Osteoblast (primary cell): Measurements from ENCODE around the gene KIF12. TPM values are rescaled to one million over a fixed set of nuclear protein-coding genes. Genes with fewer than 3 reads are reported as not detected.

Experiments used
- DNase-seq: peaks from one replicate; pipeline ENCODE4 v3.0.0; 2011; ENCODE audit warnings: low spot score, mixed read lengths; ENCODE audit not compliant: insufficient read length; ENCODE audit errors: missing footprints
- H2AFZ ChIP-seq: 2 replicates; pipeline ENCODE4 v1.6.0; 2011; ENCODE audit warnings: mild to moderate bottlenecking, low read length
- H3K27ac ChIP-seq: 2 replicates; pipeline ENCODE4 v1.5.1; 2011; ENCODE audit warnings: mild to moderate bottlenecking, low read depth, low read length, moderate library complexity
- H3K27me3 ChIP-seq: 2 replicates; pipeline ENCODE4 v1.6.0; 2012; ENCODE audit warnings: mild to moderate bottlenecking, control low read depth, inconsistent platforms, low read length, moderate library complexity; ENCODE audit not compliant: insufficient read depth
- H3K36me3 ChIP-seq: 2 replicates; pipeline ENCODE4 v1.5.1; 2011; ENCODE audit warnings: mild to moderate bottlenecking, low read length, control low read depth, moderate library complexity; ENCODE audit not compliant: insufficient read depth
- H3K4me1 ChIP-seq: 2 replicates; pipeline ENCODE4 v1.5.1; 2011; ENCODE audit warnings: mild to moderate bottlenecking, low read length, control low read depth, moderate library complexity; ENCODE audit not compliant: insufficient read depth
- H3K4me2 ChIP-seq: 2 replicates; pipeline ENCODE4 v1.6.0; 2011; ENCODE audit warnings: mild to moderate bottlenecking, low read length; ENCODE audit not compliant: insufficient read depth
- H3K4me3 ChIP-seq: fragments of 200-600 bp; sonication (generic); 3 replicates; pipeline ENCODE4 v1.5.1; 2012; ENCODE audit warnings: mild to moderate bottlenecking, low read length, inconsistent platforms; ENCODE audit not compliant: insufficient read depth
- H3K79me2 ChIP-seq: 2 replicates; pipeline ENCODE4 v1.6.0; 2012; ENCODE audit warnings: mild to moderate bottlenecking, low read length, control low read depth, inconsistent platforms; ENCODE audit not compliant: insufficient read depth
- H3K9me3 ChIP-seq: 2 replicates; pipeline ENCODE4 v1.5.1; 2011; ENCODE audit warnings: low read depth, low read length, control low read depth
- H4K20me1 ChIP-seq: 2 replicates; pipeline ENCODE4 v1.6.0; 2012; ENCODE audit warnings: mild to moderate bottlenecking, low read length, control low read depth; ENCODE audit not compliant: insufficient read depth
- total RNA-seq: library from RNA; depleted of rRNA; stranded (reverse); fragments of >200 nt; gene quantifications from 2 replicates; pipeline ENCODE4 v1.2.3, GENCODE V29; 2012
- TF ChIP-seq, protein P1 (sequence below): IDR thresholded peaks from 2 replicates; pipeline ENCODE4 v1.5.1; 2011; ENCODE audit warnings: mild to moderate bottlenecking, low read depth, low read length, moderate library complexity; ENCODE audit errors: extremely low read depth

KIF12 gene
- total RNA-seq, 1 donor = not detected

DNA sequence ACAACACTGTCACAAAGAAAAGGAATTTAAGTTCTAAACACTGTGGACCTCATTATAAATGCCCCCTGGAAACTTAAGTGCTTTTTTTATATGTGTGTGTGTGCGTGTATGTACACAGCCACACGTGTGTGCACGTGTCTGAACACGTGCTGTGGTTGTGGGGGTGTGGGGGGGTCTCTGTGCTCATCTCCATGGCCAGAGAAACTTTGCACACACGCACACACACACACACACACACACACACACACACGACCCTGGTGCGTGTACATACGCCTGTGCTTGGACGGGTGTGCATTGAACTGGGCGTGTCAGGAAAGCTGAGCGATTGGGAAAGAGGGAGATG lies 48.9 kb downstream of the KIF12 start:
- no peaks in the 10 kb centered on the region for H3K9me3 ChIP-seq
- TF ChIP-seq, protein P1, sequence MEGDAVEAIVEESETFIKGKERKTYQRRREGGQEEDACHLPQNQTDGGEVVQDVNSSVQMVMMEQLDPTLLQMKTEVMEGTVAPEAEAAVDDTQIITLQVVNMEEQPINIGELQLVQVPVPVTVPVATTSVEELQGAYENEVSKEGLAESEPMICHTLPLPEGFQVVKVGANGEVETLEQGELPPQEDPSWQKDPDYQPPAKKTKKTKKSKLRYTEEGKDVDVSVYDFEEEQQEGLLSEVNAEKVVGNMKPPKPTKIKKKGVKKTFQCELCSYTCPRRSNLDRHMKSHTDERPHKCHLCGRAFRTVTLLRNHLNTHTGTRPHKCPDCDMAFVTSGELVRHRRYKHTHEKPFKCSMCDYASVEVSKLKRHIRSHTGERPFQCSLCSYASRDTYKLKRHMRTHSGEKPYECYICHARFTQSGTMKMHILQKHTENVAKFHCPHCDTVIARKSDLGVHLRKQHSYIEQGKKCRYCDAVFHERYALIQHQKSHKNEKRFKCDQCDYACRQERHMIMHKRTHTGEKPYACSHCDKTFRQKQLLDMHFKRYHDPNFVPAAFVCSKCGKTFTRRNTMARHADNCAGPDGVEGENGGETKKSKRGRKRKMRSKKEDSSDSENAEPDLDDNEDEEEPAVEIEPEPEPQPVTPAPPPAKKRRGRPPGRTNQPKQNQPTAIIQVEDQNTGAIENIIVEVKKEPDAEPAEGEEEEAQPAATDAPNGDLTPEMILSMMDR = no peak
- peaks cover 36% of the 10 kb centered on the region for H3K36me3 ChIP-seq
- no peaks in the 10 kb centered on the region for H3K79me2 ChIP-seq
- no peak for DNase-seq
- no peaks in the 10 kb centered on the region for H4K20me1 ChIP-seq
- H3K4me2 ChIP-seq = no peak overlapping the region
- no peaks in the 10 kb centered on the region for H3K27me3 ChIP-seq
- no peaks in the 10 kb centered on the region for H3K4me1 ChIP-seq
- H2AFZ ChIP-seq = no peak overlapping the region
- H3K4me3 ChIP-seq = no peak overlapping the region
- no peak overlapping the region for H3K27ac ChIP-seq

DNA sequence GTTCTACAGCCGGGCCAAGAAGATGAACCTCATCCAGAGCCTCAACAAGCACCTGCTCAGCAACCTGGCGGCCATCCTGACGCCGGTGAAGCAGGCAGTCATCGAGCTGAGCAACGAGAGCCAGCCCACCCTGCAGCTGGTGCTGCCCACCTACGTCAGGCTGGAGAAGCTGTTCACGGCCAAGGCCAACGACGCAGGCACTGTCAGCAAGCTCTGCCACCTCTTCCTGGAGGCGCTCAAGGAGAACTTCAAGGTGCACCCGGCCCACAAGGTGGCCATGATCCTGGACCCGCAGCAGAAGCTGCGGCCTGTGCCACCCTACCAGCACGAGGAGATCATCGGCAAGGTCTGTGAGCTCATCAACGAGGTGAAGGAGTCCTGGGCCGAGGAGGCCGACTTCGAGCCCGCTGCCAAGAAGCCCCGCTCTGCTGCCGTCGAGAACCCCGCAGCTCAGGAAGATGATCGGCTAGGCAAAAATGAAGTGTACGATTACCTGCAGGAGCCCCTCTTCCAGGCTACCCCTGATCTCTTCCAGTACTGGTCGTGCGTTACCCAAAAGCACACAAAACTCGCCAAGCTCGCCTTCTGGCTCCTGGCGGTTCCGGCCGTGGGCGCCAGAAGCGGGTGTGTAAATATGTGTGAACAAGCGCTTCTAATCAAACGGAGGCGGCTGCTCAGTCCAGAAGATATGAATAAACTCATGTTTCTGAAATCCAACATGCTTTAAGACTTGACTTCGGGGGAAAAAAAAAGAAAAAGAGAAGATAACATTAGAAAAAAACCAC lies 49.5 kb downstream of the KIF12 start:
- Histone ChIP-seq H3K4me1 (no peaks in the 10 kb centered on the region), H3K36me3 (peaks cover 36% of the 10 kb centered on the region), H3K9me3 (no peaks in the 10 kb centered on the region), H3K4me2 (no peak overlapping the region), H3K79me2 (no peaks in the 10 kb centered on the region), H3K4me3 (no peak overlapping the region), H3K27me3 (no peaks in the 10 kb centered on the region), H3K27ac (no peak overlapping the region), H4K20me1 (no peaks in the 10 kb centered on the region), H2AFZ (no peak overlapping the region)
- TF ChIP-seq, protein P1 = no peak
- peak; percentile 29 for DNase-seq

DNA sequence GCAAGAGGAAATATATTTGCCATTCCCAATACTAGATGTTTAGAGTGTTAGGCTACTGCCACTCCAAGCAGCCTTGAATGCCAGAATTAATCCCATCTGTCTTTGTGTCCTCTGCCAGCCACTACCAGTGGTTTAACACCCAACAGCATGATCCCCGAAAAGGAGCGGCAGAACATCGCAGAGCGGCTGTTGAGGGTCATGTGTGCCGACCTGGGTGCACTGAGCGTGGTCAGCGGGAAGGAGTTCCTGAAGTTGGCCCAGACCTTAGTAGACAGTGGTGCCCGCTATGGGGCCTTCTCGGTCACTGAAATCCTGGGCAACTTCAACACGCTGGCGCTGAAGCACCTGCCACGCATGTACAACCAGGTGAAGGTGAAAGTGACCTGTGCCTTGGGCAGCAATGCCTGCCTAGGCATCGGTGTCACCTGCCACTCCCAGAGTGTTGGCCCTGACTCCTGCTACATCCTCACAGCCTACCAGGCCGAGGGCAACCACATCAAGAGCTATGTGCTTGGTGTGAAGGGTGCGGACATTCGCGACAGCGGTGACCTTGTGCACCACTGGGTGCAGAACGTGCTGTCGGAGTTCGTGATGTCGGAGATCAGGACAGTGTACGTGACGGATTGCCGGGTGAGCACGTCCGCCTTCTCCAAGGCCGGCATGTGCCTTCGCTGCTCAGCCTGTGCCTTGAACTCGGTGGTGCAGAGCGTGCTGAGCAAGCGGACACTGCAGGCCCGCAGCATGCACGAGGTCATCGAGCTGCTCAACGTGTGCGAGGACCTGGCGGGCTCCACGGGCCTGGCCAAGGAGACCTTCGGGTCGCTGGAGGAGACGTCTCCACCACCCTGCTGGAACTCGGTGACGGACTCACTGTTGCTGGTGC lies 50.3 kb downstream of the KIF12 start:
- H3K4me1 ChIP-seq = no peaks in the 10 kb centered on the region
- peak; percentile 53 for DNase-seq

More for the DNA sequence above, 50.3 kb downstream of the KIF12 start:
- TF ChIP-seq, protein P1 = no peak
- H4K20me1 ChIP-seq = no peaks in the 10 kb centered on the region
- H3K79me2 ChIP-seq = no peaks in the 10 kb centered on the region
- no peak overlapping the region for H2AFZ ChIP-seq
- no peaks in the 10 kb centered on the region for H3K27me3 ChIP-seq
- no peak overlapping the region for H3K27ac ChIP-seq
- peaks cover 36% of the 10 kb centered on the region for H3K36me3 ChIP-seq
- no peaks in the 10 kb centered on the region for H3K9me3 ChIP-seq
- H3K4me2 ChIP-seq = no peak overlapping the region
- no peak overlapping the region for H3K4me3 ChIP-seq
